HepG2 (cell line): Measurements from ENCODE around the gene UBR7.

Experiments used
- HMG20B ChIP-seq: conservative IDR thresholded peaks from 2 replicates; pipeline ENCODE4 v1.6.1; 2016; ENCODE audit warnings: missing genetic modification reagents, missing compliant biosample characterization
- RBFOX2 ChIP-seq: fragments of 200-400 bp; formaldehyde crosslinking; IDR thresholded peaks from 2 replicates; pipeline ENCODE4 v1.6.1; 2017; ENCODE audit warnings: low read depth, mild to moderate bottlenecking, low read length
- SMAD3 ChIP-seq: sonication (generic); formaldehyde crosslinking; IDR thresholded peaks from 2 replicates; pipeline ENCODE4 v1.4.0; 2020; ENCODE audit warnings: missing genetic modification reagents
- TAF15 ChIP-seq: fragments of 200-400 bp; formaldehyde crosslinking; IDR thresholded peaks from one replicate; pipeline ENCODE4 v1.6.1; 2018; ENCODE audit warnings: mild to moderate bottlenecking, low read depth, low read length; ENCODE audit not compliant: poor library complexity, severe bottlenecking
- ZNF557 ChIP-seq: sonication (generic); formaldehyde crosslinking; IDR thresholded peaks from 2 replicates; pipeline ENCODE4 v1.4.0; 2020; ENCODE audit warnings: missing genetic modification reagents
- ZNF589 ChIP-seq: sonication (generic); formaldehyde crosslinking; conservative IDR thresholded peaks from 2 replicates; pipeline ENCODE4 v1.8.0; 2022; ENCODE audit warnings: mild to moderate bottlenecking, moderate library complexity, missing genetic modification reagents
- TF ChIP-seq, protein P1 (sequence below): sonication (generic); formaldehyde crosslinking; IDR thresholded peaks from 2 replicates; pipeline ENCODE4 v1.8.1; 2022; ENCODE audit warnings: mild to moderate bottlenecking, missing genetic modification reagents

DNA sequence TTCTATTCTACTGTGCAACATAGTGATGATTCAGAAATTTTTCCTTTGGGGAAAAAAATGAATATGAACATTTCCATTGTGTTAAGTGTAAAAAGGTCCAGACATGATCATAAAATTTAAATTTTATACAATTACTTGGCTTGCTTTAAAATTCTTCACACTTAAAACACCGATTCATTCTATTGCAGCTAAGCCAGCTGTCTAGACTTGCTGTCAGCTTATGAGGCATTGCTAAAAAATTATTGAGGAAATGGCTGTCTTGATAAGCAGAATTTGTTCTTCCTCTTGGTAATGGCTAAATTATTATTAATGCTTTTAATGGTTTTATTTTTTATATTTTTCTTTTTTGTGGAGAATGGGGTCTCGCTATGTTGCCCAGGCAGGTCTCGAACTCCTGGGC lies 20.1 kb upstream of the UBR7 start:
- TF ChIP-seq TAF15 (no peak), ZNF589 (CRISPR knock-in tag) (no peak), HMG20B (CRISPR knock-in tag) (no peak), RBFOX2 (no peak), ZNF557 (CRISPR knock-in tag) (no peak), SMAD3 (CRISPR knock-in tag) (no peak)
- TF ChIP-seq, protein P1, sequence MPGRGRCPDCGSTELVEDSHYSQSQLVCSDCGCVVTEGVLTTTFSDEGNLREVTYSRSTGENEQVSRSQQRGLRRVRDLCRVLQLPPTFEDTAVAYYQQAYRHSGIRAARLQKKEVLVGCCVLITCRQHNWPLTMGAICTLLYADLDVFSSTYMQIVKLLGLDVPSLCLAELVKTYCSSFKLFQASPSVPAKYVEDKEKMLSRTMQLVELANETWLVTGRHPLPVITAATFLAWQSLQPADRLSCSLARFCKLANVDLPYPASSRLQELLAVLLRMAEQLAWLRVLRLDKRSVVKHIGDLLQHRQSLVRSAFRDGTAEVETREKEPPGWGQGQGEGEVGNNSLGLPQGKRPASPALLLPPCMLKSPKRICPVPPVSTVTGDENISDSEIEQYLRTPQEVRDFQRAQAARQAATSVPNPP: no peak
